SU-DHL-6 (cell line): ENCODE measurements around the gene PDE1C.

Experiments
- EZH2phosphoT487 ChIP-seq: fragments of 200-600 bp; sonication (generic), shearing (Covaris generic); conservative IDR thresholded peaks from 2 replicates; pipeline ENCODE4 v1.6.1; 2018; ENCODE audit warnings: mild to moderate bottlenecking, antibody characterized with exemption, low read length, moderate library complexity, mixed read lengths
- TF ChIP-seq, protein P1 (sequence below): fragments of 200-600 bp; sonication (generic); IDR thresholded peaks from one replicate; pipeline ENCODE4 v1.5.1; 2017; ENCODE audit warnings: antibody characterized with exemption, mild to moderate bottlenecking, low read length, moderate library complexity; ENCODE audit not compliant: insufficient read depth, poor library complexity, severe bottlenecking

DNA sequence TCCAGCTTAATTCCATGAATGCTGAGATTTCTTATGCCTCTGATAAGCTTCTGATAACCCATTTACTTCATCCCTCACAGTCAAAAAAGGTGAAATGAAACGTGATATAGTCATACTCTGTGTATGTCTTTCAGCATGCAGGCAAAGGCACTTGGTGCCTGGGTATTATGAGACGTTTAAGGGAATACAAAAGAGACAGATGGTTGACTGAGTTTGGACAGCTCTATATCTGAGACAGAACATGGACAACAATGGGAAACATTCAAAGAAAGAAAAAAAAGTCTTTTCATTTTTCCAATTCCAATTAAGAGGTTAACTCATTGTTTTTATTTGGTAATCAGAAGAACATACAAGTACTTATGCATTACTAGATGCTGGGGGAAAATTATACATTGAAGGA, 287.0 kb downstream of the PDE1C start:
- TF ChIP-seq, protein P1, sequence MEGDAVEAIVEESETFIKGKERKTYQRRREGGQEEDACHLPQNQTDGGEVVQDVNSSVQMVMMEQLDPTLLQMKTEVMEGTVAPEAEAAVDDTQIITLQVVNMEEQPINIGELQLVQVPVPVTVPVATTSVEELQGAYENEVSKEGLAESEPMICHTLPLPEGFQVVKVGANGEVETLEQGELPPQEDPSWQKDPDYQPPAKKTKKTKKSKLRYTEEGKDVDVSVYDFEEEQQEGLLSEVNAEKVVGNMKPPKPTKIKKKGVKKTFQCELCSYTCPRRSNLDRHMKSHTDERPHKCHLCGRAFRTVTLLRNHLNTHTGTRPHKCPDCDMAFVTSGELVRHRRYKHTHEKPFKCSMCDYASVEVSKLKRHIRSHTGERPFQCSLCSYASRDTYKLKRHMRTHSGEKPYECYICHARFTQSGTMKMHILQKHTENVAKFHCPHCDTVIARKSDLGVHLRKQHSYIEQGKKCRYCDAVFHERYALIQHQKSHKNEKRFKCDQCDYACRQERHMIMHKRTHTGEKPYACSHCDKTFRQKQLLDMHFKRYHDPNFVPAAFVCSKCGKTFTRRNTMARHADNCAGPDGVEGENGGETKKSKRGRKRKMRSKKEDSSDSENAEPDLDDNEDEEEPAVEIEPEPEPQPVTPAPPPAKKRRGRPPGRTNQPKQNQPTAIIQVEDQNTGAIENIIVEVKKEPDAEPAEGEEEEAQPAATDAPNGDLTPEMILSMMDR: no peak
- TF ChIP-seq EZH2phosphoT487: no peak
